ENCODE data around the gene PPP2R5C.

PPP2R5C gene

GRCh38 chr14:101975231-101975630 is 213.7 kb downstream of the PPP2R5C start:
- DNase-seq: no peak
